GM18499 (cell line): Measurements from ENCODE around the gene ACVRL1.

ENCODE experiments used
- ATAC-seq: cut with Tn5 transposase; IDR thresholded peaks from one replicate; pipeline ENCODE4 v1.9.1; 2021; ENCODE audit warnings: moderate number of reproducible peaks; ENCODE audit not compliant: insufficient read depth, unreplicated experiment

ACVRL1 gene

DNA sequence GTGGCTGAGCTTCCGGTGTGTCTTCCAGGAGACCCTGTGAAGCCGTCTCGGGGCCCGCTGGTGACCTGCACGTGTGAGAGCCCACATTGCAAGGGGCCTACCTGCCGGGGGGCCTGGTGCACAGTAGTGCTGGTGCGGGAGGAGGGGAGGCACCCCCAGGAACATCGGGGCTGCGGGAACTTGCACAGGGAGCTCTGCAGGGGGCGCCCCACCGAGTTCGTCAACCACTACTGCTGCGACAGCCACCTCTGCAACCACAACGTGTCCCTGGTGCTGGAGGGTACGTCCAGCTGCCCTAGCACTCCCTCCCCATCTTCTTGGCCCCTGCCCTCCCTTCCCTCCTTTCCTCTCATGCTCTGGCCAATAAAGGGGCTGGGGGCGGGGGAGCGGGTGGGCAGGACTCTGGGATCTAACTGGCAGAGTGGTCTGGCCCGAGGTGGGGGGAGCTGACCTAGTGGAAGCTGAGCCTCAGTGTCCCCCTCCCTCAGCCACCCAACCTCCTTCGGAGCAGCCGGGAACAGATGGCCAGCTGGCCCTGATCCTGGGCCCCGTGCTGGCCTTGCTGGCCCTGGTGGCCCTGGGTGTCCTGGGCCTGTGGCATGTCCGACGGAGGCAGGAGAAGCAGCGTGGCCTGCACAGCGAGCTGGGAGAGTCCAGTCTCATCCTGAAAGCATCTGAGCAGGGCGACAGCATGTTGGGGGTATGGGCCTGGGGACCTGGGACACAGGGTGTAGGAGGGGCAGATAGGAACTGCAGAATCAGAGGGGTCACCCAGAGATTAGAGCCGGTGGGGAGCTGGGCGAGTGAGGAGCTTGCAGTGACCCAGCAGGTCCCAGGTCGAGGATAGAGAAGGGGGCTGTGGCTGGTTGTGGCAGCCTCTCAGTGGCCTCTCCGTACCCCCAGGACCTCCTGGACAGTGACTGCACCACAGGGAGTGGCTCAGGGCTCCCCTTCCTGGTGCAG lies 6.0 kb downstream of the ACVRL1 start:
- ATAC-seq = no peak

DNA sequence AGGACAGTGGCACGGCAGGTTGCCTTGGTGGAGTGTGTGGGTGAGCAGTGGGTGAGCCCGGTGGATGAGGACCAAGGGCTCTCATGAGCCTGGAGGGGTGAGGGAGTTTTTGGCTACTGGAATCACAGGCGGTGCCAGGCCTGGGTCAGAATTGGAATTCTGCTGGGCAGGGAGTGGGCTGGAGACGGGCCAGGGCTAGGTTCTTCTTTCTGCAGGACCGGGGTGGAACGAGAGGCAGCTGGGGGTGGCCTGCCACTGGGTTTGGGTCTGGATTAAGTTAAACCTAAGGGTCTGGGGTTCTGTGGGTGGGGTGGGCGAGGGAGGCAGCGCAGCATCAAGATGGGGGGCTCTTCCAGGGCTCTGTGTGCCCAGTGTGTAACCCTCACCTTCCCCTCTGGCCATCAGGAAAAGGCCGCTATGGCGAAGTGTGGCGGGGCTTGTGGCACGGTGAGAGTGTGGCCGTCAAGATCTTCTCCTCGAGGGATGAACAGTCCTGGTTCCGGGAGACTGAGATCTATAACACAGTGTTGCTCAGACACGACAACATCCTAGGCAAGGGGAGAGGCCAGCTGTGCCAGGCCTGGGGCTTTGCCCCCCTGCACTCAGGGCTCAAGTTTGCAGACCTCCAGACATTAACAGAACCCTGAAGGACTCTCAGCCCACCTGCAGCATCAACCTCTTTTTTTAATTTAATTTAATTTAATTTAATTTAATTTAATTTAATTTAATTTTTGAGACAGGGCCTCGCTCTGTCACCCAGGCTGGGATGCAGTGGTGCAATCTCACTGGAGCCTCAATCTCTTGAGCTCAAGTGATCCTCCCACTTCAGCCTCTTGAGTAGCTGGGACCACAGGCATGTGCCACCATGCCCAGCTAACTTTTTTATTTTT lies 7.0 kb downstream of the ACVRL1 start:
- no peak for ATAC-seq

GRCh38 chr12:51915003-51915625 lies 7.8 kb downstream of the ACVRL1 start:
- no peak for ATAC-seq

- ATAC-seq = no peak
Measured at GRCh38 chr12:51915951-51916350, 8.6 kb downstream of the ACVRL1 start.

DNA sequence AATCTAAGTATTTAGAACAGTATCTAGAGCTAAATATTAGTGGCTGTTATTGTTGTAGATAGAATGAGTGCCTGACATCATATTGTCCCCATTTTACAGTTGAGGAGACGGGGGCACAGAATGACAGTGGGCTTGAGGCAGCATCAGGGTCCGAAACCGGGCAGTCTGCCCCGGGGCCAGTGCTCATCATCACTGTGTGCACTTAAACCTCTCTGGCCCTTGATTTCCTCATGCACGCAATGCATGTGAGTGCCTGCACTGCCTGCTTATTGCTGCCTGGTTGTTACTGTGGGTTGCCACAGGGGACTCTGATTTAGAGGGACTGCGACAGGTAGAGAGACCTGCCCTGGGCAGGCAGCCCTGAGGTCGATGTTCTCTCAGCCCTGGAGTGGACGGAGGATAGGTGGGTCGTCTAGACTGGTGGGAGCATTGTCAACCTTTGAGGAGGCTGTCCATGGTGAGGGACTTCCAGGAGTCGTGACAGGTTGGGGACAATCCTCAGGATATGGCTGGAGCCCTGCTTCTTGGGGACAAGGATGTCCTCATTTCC lies 9.8 kb downstream of the ACVRL1 start:
- no peak for ATAC-seq

GRCh38 chr12:51917746-51918453 lies 10.6 kb downstream of the ACVRL1 start:
- ATAC-seq = no peak

DNA sequence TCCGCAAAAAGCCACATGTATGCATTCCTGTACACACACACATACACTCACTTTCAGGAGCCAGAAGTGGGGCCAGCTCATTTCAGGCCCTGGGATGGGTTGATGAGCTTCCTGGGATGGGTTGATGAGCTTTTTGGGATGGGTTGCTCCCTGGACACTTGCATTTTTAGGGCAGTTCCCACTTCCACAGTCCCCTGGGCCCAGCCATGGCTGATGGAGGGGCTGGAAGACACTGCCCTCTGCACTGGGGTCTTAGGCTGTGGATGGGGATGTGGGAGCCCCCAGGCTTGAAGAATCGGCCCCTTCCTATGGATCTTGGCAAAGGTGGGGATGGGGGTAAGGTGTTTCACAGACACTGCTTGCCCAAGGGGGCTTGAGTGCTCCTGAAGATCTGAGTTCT lies 12.7 kb downstream of the ACVRL1 start:
- no peak for ATAC-seq

DNA sequence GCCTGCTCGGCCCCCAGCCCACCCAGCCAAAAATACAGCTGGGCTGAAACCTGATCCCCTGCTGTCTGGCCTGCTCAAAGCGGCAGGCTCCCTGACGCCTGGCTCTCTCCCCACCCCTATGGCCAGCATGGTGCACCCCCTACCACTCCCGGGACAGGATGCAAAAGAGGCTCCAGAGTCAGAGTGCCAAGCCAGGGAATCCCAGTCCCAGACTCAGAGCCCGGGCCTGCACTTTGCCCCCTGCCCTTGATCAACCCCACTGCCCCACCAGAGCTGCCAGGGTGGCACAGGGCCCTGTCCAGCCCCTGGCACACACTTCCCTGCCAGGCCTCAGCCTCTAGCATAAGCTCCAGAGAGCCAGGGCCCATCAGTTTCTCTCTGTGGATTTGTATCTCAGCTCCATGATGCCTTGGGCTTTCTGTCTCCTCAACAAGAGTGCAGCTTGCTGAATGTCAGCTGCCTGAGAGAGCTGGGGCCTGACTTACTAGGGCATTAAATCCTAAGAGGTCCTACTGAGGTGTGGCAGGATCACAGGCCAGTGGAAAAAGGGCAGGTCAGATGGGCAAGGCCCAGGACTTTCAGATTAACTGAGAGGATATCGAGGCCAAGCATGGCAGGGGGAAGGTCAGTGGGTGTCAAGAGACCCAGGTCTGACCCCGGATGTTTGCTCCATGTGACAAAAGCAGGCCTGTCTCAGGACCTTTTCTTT lies 13.9 kb downstream of the ACVRL1 start:
- no peak for ATAC-seq

- ATAC-seq = no peak
Measured at GRCh38 chr12:51922146-51922545, 14.8 kb downstream of the ACVRL1 start.

- ATAC-seq = no peak
Measured at GRCh38 chr12:51922762-51923505, 15.6 kb downstream of the ACVRL1 start.

- ATAC-seq = no peak
Measured at GRCh38 chr12:51923506-51924365, 16.4 kb downstream of the ACVRL1 start.

GRCh38 chr12:51924551-51925319 lies 17.4 kb downstream of the ACVRL1 start:
- ATAC-seq = no peak

DNA sequence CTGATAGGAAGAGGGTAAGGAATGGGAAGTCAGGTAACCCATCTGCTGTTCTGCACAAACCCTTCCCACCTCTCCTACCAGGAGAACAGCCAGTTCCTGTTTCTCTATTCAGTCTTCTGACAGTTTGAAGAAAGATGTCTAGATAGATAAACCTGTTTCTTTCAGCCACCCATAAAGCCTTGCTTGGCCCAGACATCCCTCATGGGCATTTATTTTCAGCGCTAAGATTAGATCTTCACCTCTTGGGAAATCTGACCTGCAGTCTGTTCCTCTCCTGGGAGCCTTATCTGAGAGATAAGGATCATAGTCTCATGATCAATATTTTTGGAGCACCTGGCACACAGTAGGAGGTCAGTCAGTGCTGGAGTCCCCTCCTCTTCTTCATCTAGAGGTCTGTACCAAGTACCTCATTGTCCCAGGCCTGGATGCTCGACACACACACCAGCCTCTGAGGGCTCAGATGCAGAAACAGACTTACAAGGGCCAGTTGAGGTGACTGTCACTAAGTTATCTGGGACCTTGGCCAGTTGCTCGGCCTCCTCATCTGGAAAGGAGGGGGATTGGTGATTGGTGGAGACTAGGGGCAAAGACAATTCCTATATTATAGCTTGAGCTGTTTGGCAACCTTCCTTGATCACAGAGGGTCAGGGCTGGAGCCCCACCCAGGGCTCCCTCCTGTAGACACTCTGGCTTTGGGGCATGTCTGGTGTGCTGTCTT lies 18.2 kb downstream of the ACVRL1 start:
- ATAC-seq = no peak

DNA sequence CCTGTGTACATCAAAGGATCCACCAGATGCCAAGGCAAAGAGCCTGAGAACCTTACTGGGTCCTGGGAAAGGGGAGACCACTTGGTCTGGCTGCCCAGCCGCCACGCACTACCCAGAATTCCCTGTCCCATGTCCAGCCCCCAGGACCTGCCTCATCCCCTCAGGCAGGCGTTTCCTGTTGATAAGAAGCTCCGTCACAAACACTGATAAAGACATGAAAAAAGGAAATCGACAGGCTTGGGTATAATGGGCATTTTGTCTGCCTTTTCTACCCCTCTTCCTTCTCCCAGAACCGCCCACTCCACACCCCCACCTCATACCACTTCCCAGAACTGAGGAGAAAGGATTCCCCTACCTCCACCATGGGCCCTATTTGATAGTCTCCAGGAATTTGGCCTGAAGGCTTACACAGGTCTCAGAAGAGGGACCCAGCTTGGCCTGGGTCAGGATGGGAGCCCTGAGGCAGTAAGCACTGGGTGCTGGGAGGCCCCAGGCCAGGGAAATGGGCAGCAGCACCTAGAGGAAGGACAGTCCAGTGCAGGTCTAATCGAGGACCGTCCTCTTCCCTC lies 18.8 kb downstream of the ACVRL1 start:
- no peak for ATAC-seq

DNA sequence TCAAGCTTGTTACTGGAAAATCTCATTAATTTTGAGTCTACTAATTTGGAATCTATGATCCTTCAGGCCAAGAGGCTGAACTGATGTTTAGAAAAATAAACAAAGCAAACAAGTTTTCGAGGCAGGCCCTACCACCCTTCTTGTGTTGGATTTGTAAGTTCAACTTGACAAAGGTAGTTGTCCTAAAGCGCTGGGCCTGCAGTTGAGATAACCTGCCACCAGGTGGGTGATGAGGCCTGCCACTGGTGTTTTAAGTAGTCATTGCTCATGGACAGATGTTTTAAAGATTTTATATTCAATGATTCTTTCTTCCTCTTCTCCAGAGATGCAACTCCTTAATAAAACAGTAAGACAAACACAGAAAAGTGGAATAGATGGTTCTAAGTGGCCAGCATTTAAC lies 19.4 kb downstream of the ACVRL1 start:
- ATAC-seq = no peak
